GM23248 (cell line): ENCODE measurements around the gene ZNF92. TPM values are rescaled to one million over a fixed set of nuclear protein-coding genes. Genes with fewer than 3 reads are reported as not detected.
"Not testable (repeated sequence)": the region's sequence is repeated elsewhere in the genome, so short reads cannot be mapped to it uniquely, and the experiment has no call there.

Experiments used
- DNase-seq: peaks from one replicate; pipeline ENCODE4 v3.0.0-alpha.2; 2015
- H2AFZ ChIP-seq: fragments of 200-600 bp; sonication (generic); 2 replicates; pipeline ENCODE4 v1.6.1; 2016; ENCODE audit warnings: antibody characterized with exemption
- H3F3A ChIP-seq: fragments of 200-600 bp; sonication (generic); 2 replicates; pipeline ENCODE4 v1.6.1; 2016; ENCODE audit warnings: mild to moderate bottlenecking, antibody characterized with exemption, mixed run types; ENCODE audit not compliant: insufficient read depth
- H3K27ac ChIP-seq: fragments of 200-600 bp; sonication (generic); 2 replicates; pipeline ENCODE4 v1.5.1; 2016; ENCODE audit warnings: mild to moderate bottlenecking
- H3K27me3 ChIP-seq: fragments of 200-600 bp; sonication (generic); replicated peaks from 2 replicates; pipeline ENCODE4 v1.6.1; 2016; ENCODE audit warnings: mild to moderate bottlenecking; ENCODE audit not compliant: insufficient read depth
- H3K36me3 ChIP-seq: fragments of 200-600 bp; sonication (generic); 2 replicates; pipeline ENCODE4 v1.6.1; 2016; ENCODE audit warnings: low read depth, mild to moderate bottlenecking
- H3K4me1 ChIP-seq: fragments of 200-600 bp; sonication (generic); 2 replicates; pipeline ENCODE4 v1.6.1; 2016; ENCODE audit warnings: mild to moderate bottlenecking; ENCODE audit not compliant: insufficient read depth
- H3K4me2 ChIP-seq: fragments of 200-600 bp; sonication (generic); one replicate; pipeline ENCODE4 v1.6.1; 2016; ENCODE audit warnings: mild to moderate bottlenecking; ENCODE audit not compliant: unreplicated experiment
- H3K4me3 ChIP-seq: fragments of 200-600 bp; sonication (generic); 2 replicates; pipeline ENCODE4 v1.5.1; 2016; ENCODE audit warnings: mild to moderate bottlenecking
- H3K79me2 ChIP-seq: fragments of 200-600 bp; sonication (generic); 2 replicates; pipeline ENCODE4 v1.6.1; 2016; ENCODE audit warnings: mild to moderate bottlenecking; ENCODE audit not compliant: insufficient read depth
- H3K9ac ChIP-seq: fragments of 200-600 bp; sonication (generic); 2 replicates; pipeline ENCODE4 v1.6.1; 2016; ENCODE audit warnings: mild to moderate bottlenecking
- H3K9me2 ChIP-seq: fragments of 200-600 bp; sonication (generic); 2 replicates; pipeline ENCODE4 v1.6.1; 2016; ENCODE audit warnings: mixed run types, mild to moderate bottlenecking, moderate library complexity; ENCODE audit not compliant: insufficient read depth
- H3K9me3 ChIP-seq: fragments of 200-600 bp; sonication (generic); one replicate; pipeline ENCODE4 v1.6.1; 2017; ENCODE audit warnings: low read depth
- H4K20me1 ChIP-seq: fragments of 200-600 bp; sonication (generic); 2 replicates; pipeline ENCODE4 v1.6.0; 2016; ENCODE audit not compliant: insufficient read depth
- EZH2 ChIP-seq: fragments of 200-600 bp; sonication (generic); IDR thresholded peaks from 2 replicates; pipeline ENCODE4 v1.6.1; 2018; ENCODE audit warnings: antibody characterized with exemption, mild to moderate bottlenecking; ENCODE audit not compliant: insufficient read depth, poor library complexity, severe bottlenecking
- EZH2phosphoT487 ChIP-seq: fragments of 200-600 bp; sonication (generic); IDR thresholded peaks from 2 replicates; pipeline ENCODE4 v1.6.1; 2018; ENCODE audit warnings: antibody characterized with exemption, moderate library complexity, mild to moderate bottlenecking, low read depth; ENCODE audit not compliant: insufficient read depth
- WGBS, 2 experiments: methylation state at CpG; one replicate each; pipeline ENCODE4 v1.1.6; 2015 to 2017; ENCODE audit warnings: low lambda C conversion rate in 2 of 2, low coverage in 1 of 2; ENCODE audit errors: missing lambda C conversion rate in 2 of 2; 5-methylcytosine and 5-hydroxymethylcytosine counted together
- in situ Hi-C: fragments of 300-500 bp; cut with MboI; formaldehyde crosslinking; loops from 2 replicates; pipeline ENCODE4 v1.15.0; 2020
- polyA plus RNA-seq: library from polyadenylated mRNA; unstranded; fragments of >200 nt; fragmentation: Nextera tagmentation; extraction: Ambion mirVana; gene quantifications from 2 replicates; pipeline ENCODE4 v1.2.1, GENCODE V29; 2016
- total RNA-seq: library from RNA; depleted of rRNA; stranded (reverse); fragments of >200 nt; shearing (Covaris generic); gene quantifications from 2 replicates; pipeline ENCODE4 v1.2.3, GENCODE V29; 2014

The ZNF92 gene
- total and polyA plus RNA-seq, 2 experiments from 2014 or later, result 3.5 to 4.3 TPM

DNA sequence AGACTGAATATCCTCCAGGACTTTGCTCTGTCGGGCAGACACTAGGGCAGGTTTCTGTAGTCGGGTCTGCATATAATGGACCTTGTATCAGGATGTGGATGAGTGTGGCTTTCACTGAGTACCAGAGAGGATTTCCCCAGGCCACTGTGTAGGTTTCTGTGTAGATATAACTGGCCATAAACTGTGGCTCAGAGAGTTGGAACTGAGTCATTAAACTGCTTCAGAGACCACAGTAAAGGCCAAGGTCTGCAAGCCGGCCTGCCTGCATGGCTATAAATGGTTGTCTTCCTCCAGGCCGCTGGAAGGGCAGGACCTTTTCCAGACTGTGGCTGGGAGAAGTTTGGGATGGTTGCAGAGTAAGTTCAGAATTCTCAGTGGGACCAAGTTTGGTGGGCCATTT, 16.9 kb downstream of the ZNF92 start:
- DNase-seq, result no peak
- WGBS, 2 experiments, result 95 to 98% methylated on average over 4 of the region's 4 CpGs
- Histone ChIP-seq H3K9ac (no peak overlapping the region), H3K27ac (no peak overlapping the region), H3K4me3 (no peak overlapping the region), H3F3A (no peaks in the 10 kb centered on the region), H3K27me3 (no peaks in the 10 kb centered on the region), H3K9me2 (no peaks in the 10 kb centered on the region), H3K4me1 (no peaks in the 10 kb centered on the region), H4K20me1 (0 out of 2 replicates have a peak, but pooled peaks cover 4% of the 10 kb centered on the region), H3K79me2 (peaks cover 63% of the 10 kb centered on the region), H3K36me3 (peaks cover 3% of the 10 kb centered on the region; the same call in 1 of the 2 replicates), H3K4me2 (no peak overlapping the region), H2AFZ (no peak overlapping the region), H3K9me3 (no peaks in the 10 kb centered on the region)
- in situ Hi-C loops, result no loop called here
- TF ChIP-seq EZH2phosphoT487 (no peak), EZH2 (no peak)

DNA sequence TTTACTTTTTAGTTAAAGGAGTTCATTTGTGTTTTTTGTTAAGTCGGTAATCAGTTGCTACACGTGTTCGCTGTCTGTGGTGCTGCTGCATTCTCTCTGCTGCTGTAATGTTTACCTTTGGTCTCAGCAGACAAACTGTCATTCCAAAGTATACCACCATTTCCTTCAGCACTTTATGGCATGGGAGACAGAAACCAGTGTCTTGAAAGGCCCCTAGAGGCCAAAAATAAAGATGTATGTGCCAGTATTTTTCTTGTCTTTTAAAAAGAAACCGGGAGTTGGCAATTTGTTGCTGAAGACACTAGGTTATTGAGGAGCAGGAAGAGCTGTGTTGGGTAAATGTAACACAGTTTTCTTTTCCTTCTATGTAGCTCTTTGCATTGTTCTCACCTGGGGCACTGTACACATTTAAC, 24.1 kb downstream of the ZNF92 start:
- DNase-seq, result no peak
- Histone ChIP-seq H3K4me1 (no peaks in the 10 kb centered on the region), H3K27ac (no peak overlapping the region), H3K9ac (no peak overlapping the region), H3F3A (no peaks in the 10 kb centered on the region), H3K79me2 (peaks cover 35% of the 10 kb centered on the region), H3K9me3 (no peaks in the 10 kb centered on the region), H3K4me3 (no peak overlapping the region), H3K4me2 (no peak overlapping the region), H3K36me3 (peaks cover 25% of the 10 kb centered on the region; the same call in 1 of the 2 replicates), H2AFZ (no peak overlapping the region), H3K27me3 (no peaks in the 10 kb centered on the region), H4K20me1 (no peaks in the 10 kb centered on the region), H3K9me2 (no peaks in the 10 kb centered on the region)
- in situ Hi-C loops, result no loop called here
- 70 to 83% methylated on average over 4 of the region's 4 CpGs for WGBS, 2 experiments
- no peak for TF ChIP-seq EZH2

DNA sequence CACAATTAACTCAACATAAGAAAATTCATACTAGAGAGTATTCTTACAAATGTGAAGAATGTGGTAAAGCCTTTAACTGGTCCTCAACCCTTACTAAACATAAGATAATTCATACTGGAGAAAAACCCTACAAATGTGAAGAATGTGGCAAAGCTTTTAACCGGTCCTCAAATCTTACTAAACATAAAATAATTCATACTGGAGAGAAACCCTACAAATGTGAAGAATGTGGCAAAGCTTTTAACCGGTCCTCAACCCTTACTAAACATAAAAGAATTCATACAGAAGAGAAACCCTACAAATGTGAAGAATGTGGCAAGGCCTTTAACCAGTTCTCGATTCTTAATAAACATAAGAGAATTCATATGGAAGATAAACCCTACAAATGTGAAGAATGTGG, 25.0 kb downstream of the ZNF92 start:
- H3K9me2 ChIP-seq, H3F3A ChIP-seq, in situ Hi-C loops, H3K4me1 ChIP-seq, H3K9me3 ChIP-seq, H2AFZ ChIP-seq, H3K27me3 ChIP-seq, H4K20me1 ChIP-seq, DNase-seq, H3K4me3 ChIP-seq, H3K9ac ChIP-seq, H3K27ac ChIP-seq, H3K4me2 ChIP-seq: not testable (repeated sequence)
- 85 to 89% methylated on average over 3 of the region's 3 CpGs for WGBS, 2 experiments
- H3K79me2 ChIP-seq, result peaks cover 31% of the 10 kb centered on the region
- peaks cover 25% of the 10 kb centered on the region; the same call in 1 of the 2 replicates for H3K36me3 ChIP-seq

DNA sequence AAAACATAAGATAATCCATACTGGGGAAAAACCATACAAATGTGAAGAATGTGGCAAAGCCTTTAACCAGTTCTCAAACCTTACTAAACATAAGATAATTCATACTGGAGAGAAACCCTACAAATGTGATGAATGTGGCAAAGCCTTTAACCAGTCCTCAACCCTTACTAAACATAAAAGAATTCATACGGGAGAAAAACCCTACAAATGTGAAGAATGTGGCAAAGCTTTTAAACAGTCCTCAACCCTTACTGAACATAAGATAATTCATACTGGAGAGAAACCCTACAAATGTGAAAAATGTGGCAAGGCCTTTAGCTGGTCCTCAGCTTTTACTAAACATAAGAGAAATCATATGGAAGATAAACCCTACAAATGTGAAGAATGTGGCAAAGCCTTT, 25.4 kb downstream of the ZNF92 start:
- H3F3A ChIP-seq, H3K27ac ChIP-seq, DNase-seq, H3K9ac ChIP-seq, H4K20me1 ChIP-seq, H3K27me3 ChIP-seq, in situ Hi-C loops, H3K4me3 ChIP-seq, H2AFZ ChIP-seq, H3K4me2 ChIP-seq, H3K9me2 ChIP-seq, H3K9me3 ChIP-seq, H3K4me1 ChIP-seq: not testable (repeated sequence)
- 73 to 92% methylated on average over 1 of the region's 1 CpG for WGBS, 2 experiments
- Histone ChIP-seq H3K79me2 (peaks cover 31% of the 10 kb centered on the region), H3K36me3 (peaks cover 25% of the 10 kb centered on the region; the same call in 1 of the 2 replicates)

DNA sequence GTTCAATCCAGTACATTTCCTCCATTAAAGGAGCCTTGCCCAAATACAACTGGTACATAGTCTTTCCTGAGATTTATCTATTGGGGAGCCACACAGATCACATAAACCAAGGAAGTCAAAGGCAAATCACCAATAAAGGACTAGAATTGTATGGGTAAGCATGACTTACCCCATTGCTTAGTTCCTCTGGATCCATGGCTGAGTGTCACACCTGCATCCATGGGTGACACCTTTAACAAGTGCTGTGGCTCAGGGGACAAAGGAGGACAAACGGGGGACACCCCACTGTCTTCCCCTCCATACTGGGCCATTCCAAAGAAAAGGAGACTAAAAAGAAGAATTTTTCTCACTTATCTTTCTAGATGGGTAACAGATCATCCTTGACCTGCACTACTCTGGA, 30.4 kb downstream of the ZNF92 start:
- Histone ChIP-seq H2AFZ (no peak overlapping the region), H3K4me3 (no peak overlapping the region)
- no peak for TF ChIP-seq EZH2phosphoT487
- TF ChIP-seq EZH2, result no peak

DNA sequence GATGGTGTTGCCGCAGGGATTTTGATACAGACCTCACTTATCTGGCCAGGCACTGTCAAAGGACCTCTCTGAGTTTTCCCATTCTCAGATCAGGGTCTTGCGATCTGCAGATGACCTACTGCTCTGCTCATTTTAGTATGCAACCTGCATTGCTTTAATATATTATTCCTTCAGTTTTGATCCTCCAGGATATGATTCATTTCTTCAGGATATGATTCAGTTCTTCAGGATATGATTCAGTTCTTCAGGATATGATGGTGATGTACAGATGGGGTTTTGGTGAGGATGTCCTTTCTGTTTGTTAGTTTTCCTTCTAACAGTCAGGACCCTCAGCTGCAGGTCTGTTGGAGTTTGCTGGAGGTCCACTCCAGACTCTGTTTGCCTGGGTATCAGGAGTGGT, 33.1 kb downstream of the ZNF92 start:
- in situ Hi-C loops, H3K9me2 ChIP-seq, H4K20me1 ChIP-seq, H2AFZ ChIP-seq, H3K9me3 ChIP-seq, H3K4me3 ChIP-seq, H3K79me2 ChIP-seq, H3K4me2 ChIP-seq, H3K4me1 ChIP-seq, H3F3A ChIP-seq, H3K27me3 ChIP-seq, H3K9ac ChIP-seq, H3K27ac ChIP-seq, H3K36me3 ChIP-seq: not testable (repeated sequence)
- DNase-seq, result peak; percentile 4
- WGBS, 2 experiments, result 91 to 97% methylated on average over 2 of the region's 2 CpGs

More for the DNA sequence above, 30.4 kb downstream of the ZNF92 start:
- Histone ChIP-seq H3K9ac (no peak overlapping the region), H3K27ac (no peak overlapping the region), H3K9me3 (peaks cover 6% of the 10 kb centered on the region), H4K20me1 (no peaks in the 10 kb centered on the region), H3K79me2 (no peaks in the 10 kb centered on the region), H3K9me2 (no peaks in the 10 kb centered on the region), H3K27me3 (no peaks in the 10 kb centered on the region), H3K4me2 (no peak overlapping the region), H3K36me3 (peaks cover 14% of the 10 kb centered on the region; the same call in 1 of the 2 replicates), H3K4me1 (no peaks in the 10 kb centered on the region), H3F3A (no peaks in the 10 kb centered on the region)
- in situ Hi-C loops, result no loop called here
- 86 to 96% methylated on average over 1 of the region's 1 CpG for WGBS, 2 experiments
- no peak for DNase-seq
